Loucy (cell line): ENCODE results near the gene FTCDNL1.

Experiments
- CTCF ChIP-seq: fragments of 200-600 bp; sonication (generic); conservative IDR thresholded peaks from 2 replicates; pipeline ENCODE4 v1.5.1; 2014; ENCODE audit warnings: mild to moderate bottlenecking, antibody characterized with exemption, low read length
- EZH2phosphoT487 ChIP-seq: fragments of 200-600 bp; IDR thresholded peaks from 2 replicates; pipeline ENCODE4 v1.6.1; 2018; ENCODE audit warnings: antibody characterized with exemption, mild to moderate bottlenecking, moderate library complexity, borderline replicate concordance

GRCh38 chr2:199797431-199798403, 53.3 kb downstream of the FTCDNL1 start:
- no peak for TF ChIP-seq EZH2phosphoT487
- TF ChIP-seq CTCF, result no peak
